Caki2 (cell line): Measurements from ENCODE around the gene FAM83G. TPM values are rescaled to one million over a fixed set of nuclear protein-coding genes. Genes with fewer than 3 reads are reported as not detected.
"Not testable (repeated sequence)": the region's sequence is repeated elsewhere in the genome, so short reads cannot be mapped to it uniquely, and the experiment has no call there.

Experiments
- DNase-seq: peaks from one replicate; pipeline ENCODE4 v3.0.0-alpha.2; 2015; ENCODE audit warnings: low read depth
- in situ Hi-C: cut with HindIII; loops from 2 replicates; pipeline ENCODE4 v1.10.0; 2016; ENCODE audit warnings: low sequenced_read_pairs, low pct_unique_long_range_greater_than_20kb, mixed read lengths
- total RNA-seq: library from RNA; depleted of rRNA; stranded (reverse); fragments of >200 nt; shearing (Covaris generic); gene quantifications from 2 replicates; pipeline ENCODE4 v1.2.3, GENCODE V29; 2014; ENCODE audit warnings: low replicate concordance

Gene FAM83G
- total RNA-seq, 1 experiment from 2014 or later, result 16.9 TPM

GRCh38 chr17:19028671-19029070 lies 24.1 kb upstream of the FAM83G start:
- DNase-seq, in situ Hi-C loops: not testable (repeated sequence)

- no peak for DNase-seq
- in situ Hi-C loops, result no loop called here
Observed at GRCh38 chr17:19024101-19025078, 19.8 kb upstream of the FAM83G start.

- in situ Hi-C loops, result no loop called here
- DNase-seq, result no peak
Observed at GRCh38 chr17:19023209-19023999, 18.8 kb upstream of the FAM83G start.

- no peak for DNase-seq
- in situ Hi-C loops, result no loop called here
Observed at GRCh38 chr17:19022747-19023146, 18.2 kb upstream of the FAM83G start.

- no peak for DNase-seq
- in situ Hi-C loops, result no loop called here
Observed at GRCh38 chr17:19022128-19022527, 17.6 kb upstream of the FAM83G start.

- DNase-seq, result no peak
- in situ Hi-C loops, result no loop called here
Observed at GRCh38 chr17:19021622-19022083, 17.1 kb upstream of the FAM83G start.

GRCh38 chr17:19021011-19021621 lies 16.6 kb upstream of the FAM83G start:
- in situ Hi-C loops, DNase-seq: not testable (repeated sequence)

- DNase-seq, result no peak
- in situ Hi-C loops, result no loop called here
Observed at GRCh38 chr17:19020016-19020415, 15.5 kb upstream of the FAM83G start.

GRCh38 chr17:19019041-19019941 lies 14.7 kb upstream of the FAM83G start:
- DNase-seq, result no peak
- in situ Hi-C loops, result no loop called here

- no peak for DNase-seq
- in situ Hi-C loops, result no loop called here
Observed at GRCh38 chr17:19018600-19018950, 14.0 kb upstream of the FAM83G start.

GRCh38 chr17:19017804-19018599 lies 13.4 kb upstream of the FAM83G start:
- DNase-seq, result no peak
- in situ Hi-C loops, result no loop called here

- DNase-seq, result no peak
- in situ Hi-C loops, result no loop called here
Observed at GRCh38 chr17:19017401-19017800, 12.8 kb upstream of the FAM83G start.

GRCh38 chr17:19016881-19017280 lies 12.3 kb upstream of the FAM83G start:
- in situ Hi-C loops, result no loop called here
- DNase-seq, result no peak

- DNase-seq, result no peak
- in situ Hi-C loops, result no loop called here
Observed at GRCh38 chr17:19016297-19016696, 11.7 kb upstream of the FAM83G start.

GRCh38 chr17:19015428-19015827 lies 10.9 kb upstream of the FAM83G start:
- in situ Hi-C loops, result no loop called here
- DNase-seq, result no peak

GRCh38 chr17:19014628-19015215 lies 10.2 kb upstream of the FAM83G start:
- in situ Hi-C loops, result no loop called here

More at GRCh38 chr17:19014628-19015215, 10.2 kb upstream of the FAM83G start:
- DNase-seq, result no peak
